Stimulated activated CD8-positive, alpha-beta memory T cell treated with anti-CD3 and anti-CD28 coated beads, Interleukin-7, amount 100 ng/mL, for 48 hours (primary cell): ENCODE measurements around the gene PACS1.

Source experiments
- DNase-seq, 2 donors: peaks; one replicate each; pipeline ENCODE4 v3.0.0-alpha.2; 2020; ENCODE audit warnings: low read depth in 1 of 2; ENCODE audit errors: extremely low read depth in 1 of 2

Gene PACS1

DNA sequence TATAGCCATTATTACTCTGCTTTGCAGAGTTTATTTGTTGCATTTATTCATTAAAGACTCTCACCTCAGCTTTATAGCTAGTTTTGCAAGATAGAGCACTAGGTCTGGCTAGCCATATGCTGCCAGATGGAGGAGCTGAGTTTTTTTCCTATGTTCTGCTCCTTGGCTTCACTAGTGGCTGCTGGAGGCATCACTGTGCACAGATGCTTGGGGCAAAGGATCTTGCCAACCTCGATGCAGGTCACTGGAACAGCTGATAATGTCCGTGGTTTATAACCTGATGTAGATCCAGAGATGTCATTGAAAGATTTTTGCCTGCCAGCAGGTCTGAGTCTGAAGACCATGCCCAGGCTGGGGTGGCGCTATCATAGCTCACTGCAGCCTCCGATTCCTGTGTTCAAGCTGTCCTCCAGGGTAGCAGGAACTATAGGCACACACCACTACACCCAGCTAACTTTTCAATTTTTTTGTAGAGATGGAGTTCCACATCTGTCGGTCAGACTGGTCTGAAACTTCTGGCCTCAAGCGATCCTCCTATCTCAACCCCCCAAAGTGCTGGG lies 63.2 kb downstream of the PACS1 start:
- DNase-seq: no peak

DNA sequence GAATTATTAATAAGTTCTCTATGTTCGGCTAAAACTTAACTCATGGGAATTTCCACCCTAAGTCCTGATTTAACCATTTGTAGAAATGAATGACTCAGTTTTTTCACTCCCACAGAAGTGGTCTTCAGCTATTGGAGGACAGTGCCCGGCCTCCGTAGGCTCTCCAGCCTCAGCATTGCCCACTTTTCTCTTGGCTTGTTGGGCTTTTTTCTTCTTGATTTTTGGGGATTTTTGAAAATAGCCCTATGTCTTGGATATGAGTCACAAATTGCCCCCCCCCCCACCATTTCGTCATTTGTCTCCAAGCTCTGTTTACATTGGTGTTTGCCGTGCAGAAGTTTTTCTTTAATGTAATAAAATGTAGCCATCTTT lies 66.7 kb downstream of the PACS1 start:
- no peak for DNase-seq

DNA sequence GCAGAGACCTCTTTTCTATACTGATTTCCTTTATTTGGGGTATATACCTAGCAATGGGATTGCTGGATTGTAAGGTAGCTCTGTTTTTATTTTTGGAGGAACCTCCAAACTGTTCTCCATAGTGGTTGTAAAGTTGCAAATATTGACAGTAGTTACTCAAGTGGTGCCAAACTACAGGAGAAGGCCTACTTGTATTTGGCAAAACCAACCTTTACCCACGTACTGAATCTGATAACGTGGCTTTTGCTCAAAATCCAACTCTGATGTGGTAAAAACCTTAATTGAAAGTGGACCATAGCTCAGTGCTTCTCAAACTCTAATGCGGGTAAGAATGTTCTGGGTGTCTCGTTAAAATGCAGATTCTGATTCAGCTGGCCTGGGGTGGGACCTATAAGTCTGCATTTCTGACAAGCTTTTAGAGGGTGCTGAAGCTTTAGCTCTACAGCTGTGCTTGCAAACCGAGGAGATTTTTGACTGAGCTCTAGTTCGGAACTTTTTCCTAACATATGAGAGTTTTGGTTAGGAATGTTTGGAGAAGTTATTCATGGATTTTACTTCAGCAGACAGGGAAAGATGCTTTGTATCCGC lies 69.8 kb downstream of the PACS1 start:
- DNase-seq: no peak

DNA sequence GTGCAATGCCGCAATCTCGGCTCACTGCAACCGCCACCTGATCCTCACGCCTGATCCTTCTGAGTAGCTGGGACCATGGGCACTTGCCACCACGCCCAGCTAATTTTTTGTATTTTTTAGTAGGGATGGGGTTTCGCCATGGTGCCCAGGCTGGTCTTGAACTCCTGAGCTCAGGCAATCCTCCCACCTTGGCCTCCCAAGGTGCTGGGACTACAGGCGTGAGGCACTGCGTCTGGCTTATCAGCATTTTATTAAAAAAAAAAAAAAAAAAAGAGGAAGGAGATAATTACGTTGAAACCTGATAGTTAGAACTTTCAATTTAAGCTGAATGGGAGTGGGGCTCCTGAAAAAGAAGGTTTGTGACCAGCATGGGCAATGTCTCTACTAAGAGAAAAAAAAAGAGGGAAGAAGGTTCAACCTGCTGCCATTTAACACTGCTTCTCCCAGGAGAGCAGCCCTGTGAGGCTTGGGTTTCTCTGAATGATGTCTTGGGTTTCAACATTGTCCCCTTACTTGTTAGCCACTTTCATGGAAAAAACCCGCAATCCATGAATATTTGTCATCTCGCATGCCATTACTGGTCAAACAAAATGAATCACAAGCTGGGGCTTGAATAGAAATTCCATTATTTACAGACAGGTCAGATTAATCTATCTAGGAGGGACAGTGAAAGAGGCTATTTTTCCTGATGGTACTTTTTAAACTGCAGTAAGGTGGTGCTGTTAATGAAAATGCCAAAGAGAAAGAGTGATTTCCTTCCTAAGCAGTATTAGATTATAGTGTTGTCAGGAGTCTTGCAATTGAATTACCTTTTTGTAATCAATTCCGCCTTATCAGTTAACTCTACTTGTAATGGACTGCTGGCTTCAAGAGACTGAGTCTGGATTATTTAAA lies 72.5 kb downstream of the PACS1 start:
- DNase-seq: no peak

DNA sequence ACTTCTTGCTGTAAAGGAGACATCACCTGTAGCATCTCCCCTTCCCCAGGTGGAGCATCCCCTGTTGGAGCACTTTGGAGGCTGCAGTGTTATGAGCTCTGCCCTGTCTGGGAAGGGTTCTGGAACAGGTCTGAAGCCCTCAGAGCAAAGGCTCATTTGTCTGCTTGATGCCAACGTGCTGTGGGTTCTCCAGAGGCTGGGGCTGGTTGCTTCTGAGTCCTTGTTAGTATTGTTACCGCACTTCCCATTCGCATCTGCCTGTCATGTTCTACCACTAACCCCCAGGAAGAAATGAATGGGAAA lies 73.1 kb downstream of the PACS1 start:
- no peak for DNase-seq

DNA sequence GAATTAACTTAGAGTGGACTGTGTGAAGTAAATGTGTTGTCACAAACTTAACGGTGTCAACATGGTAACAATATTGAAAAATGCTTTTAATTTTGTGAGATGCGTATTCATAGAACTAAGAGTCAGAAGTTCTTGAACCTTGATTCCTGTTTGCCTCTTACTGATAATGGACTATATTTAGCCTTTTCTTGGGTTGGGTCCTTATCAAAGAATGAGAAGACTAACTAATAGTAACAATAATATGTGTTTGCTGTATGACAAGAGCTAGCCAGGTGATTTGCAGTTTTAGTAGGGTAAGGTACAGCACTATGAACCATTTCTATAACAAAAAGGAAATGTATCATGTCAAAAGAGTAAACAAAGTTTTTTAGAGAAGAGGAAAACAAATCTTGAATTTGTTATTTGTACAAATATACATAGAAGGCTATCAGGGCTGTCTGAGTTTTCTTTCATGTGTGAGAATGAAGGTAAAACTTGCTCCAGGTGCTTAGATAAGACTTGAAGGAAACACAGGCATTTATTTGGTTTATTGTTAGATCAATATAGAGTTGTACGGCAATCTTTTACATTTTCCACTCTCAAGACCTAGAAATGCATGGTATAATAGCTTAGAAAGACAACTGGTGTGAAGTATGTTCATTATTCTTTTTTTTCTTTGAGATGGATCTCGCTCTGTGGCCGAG lies 74.1 kb downstream of the PACS1 start:
- no peak for DNase-seq

- no peak for DNase-seq
Measured at GRCh38 chr11:66146074-66146473, 76.0 kb downstream of the PACS1 start.

GRCh38 chr11:66146940-66147339 lies 76.9 kb downstream of the PACS1 start:
- no peak for DNase-seq

DNA sequence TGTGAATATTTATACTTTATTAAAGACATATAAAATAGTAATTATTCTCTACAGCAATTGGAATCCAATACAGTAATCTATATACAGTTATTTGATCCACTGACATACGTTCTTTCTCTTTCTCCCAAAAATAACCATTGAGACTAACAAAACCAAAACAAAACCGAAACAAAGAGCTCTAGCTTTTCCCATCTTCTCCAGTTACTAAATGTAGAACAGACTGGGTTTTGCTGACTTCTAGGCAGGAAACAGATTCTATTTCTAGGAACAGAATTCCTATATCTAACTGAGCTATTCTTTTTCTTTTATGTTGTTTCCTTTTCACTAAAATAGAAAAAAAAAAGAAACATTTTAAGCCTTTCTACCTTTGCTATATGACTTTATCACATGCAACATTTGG lies 80.1 kb downstream of the PACS1 start:
- DNase-seq: no peak

DNA sequence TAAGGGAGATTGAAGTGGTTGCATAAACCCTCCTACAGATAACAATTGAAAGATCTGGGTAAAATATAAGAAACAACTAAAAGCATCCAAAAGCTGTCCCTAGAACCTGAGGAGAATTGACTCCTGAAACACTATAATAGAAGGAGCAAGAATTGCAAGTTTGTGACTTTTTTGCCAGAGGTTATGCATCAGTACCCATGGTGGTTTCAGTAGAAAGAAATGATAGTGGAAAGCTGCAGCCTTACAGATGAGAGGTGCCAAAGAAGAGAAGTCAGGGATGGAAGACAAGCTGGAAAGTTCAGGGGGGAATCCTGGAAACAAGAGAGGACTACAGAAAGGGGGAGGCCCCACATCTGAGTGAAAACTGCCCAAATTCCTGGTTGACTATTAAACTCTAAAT lies 80.7 kb downstream of the PACS1 start:
- DNase-seq: no peak

- no peak for DNase-seq
Measured at GRCh38 chr11:66151273-66151672, 81.2 kb downstream of the PACS1 start.

DNA sequence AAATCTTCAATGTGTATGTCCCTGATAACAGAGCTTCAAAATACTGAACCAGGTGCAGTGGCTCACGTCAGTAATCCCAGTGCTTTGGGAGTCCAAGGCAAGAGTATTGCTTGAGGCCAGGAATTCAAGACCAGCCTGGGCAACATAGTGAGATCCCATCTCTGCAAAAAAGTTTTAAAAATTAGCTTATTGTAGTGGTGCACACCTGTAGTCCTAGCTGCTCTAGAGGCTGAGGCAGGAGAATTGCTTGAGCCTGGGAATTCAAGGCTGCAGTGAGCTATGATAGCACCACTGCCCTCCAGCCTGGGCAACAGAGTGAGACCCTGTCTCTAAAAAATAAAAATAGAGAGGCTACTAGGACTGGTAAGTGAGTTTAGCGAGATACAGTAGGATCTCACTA lies 84.0 kb downstream of the PACS1 start:
- no peak for DNase-seq

DNA sequence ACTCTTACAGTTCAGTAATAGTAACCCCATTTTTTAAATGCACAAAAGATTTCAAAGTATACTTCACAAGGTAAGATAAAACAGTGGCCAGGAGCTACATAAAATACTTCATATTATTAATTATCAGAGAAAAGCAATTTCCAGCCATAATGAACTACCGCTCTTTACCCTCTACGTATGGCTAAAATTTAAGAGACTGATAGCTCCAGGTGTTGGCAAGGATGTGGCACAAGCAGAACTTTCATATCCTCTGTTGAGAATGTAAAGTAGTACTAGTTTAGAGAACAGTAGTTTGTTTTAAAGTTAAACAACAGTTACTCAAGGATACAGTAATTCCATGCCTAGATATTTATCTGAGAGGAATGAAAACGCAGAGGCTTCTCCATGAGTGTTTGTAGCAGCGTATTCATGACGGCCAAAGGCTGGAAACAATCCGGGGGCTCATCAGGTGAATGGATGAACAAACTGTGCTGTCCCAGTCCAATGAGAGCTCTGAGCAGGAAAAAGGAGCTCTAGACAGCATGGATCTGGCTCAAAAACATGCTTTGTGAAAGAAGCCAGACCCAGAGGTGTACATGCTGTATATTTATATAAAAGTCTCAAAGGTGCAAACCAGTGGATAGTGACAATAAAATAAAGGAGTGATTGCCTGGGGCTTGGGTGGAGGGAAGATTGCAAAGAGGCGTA lies 85.5 kb downstream of the PACS1 start:
- no peak for DNase-seq

GRCh38 chr11:66157182-66157864 lies 87.3 kb downstream of the PACS1 start:
- no peak for DNase-seq

- DNase-seq: no peak
Measured at GRCh38 chr11:66158156-66158555, 88.1 kb downstream of the PACS1 start.

DNA sequence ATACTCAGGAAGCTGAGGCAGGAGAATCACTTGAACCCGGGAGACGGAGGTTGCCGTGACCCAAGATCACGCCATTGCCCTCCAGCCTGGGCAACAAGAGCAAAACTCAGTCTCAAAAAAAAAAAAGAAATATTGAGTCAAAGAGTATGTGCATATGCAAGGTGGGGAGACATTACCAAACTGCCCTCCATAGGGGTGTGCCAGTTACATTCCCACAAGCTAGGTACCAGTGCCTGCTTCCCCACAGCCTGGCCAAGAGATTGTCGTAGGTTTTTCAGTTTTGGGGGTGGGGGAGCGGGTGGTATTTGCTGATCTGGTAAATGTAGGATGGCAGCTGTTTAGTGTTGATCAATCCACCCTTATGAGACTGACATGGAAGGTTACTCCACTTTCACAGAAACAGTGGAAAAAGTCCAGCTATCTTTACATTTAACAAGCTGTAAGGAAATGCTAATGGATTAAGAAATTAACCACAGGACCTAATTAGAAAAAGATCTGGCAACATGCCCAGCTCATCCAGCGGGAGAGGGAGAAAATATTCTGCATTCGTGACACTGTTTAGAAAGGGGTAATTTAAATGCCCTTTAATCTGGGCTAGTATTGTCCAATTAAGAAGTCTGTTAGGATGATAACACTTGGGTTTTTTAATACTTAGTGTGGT lies 89.4 kb downstream of the PACS1 start:
- DNase-seq: no peak

GRCh38 chr11:66160709-66161108 lies 90.6 kb downstream of the PACS1 start:
- DNase-seq: no peak

DNA sequence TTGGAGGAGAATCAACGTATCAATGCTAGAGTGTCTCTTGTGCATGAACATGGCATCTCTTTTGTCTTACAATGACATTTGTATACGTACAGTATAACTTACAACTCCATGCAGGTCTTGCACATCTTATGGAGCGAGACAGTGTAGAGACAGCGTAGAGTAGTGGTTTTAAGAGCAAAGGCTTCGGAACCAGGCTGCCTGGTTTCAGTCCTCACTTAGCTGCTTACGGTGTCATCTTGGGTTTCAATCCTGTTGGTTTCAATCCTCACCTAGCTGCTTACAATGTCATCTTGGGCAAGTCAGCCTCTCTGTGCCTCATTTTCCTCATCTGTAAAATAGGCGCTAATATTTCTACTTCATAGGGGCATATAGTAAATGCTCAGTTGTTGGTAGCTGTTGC lies 98.2 kb downstream of the PACS1 start:
- DNase-seq: no peak

DNA sequence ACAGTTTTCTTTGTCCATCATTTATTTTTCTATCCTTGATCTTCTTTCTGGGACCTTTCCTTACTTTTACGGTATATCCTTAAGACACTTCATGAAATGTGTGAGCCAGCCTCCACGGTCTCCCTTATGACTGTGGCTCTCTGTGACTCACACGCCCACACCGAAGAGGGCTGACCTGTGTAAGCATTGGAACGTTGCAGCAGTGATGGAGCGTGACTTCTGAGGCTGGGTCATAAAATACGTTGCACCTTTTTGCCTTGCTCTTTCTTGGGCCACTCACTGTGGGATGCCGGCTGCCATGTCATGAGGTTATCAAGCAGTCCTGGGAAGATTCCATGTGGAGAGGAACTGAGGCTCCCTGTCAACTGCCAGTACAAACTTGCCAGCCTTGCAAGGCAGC lies 102.1 kb downstream of the PACS1 start:
- peak; percentile 6 to 13 for DNase-seq

GRCh38 chr11:66176650-66177049 lies 106.6 kb downstream of the PACS1 start:
- DNase-seq: no peak
